HG03139 (cell line): ENCODE measurements around the gene GATAD2A.
"Not testable (repeated sequence)": the region's sequence is repeated elsewhere in the genome, so short reads cannot be mapped to it uniquely, and the experiment has no call there.

Experiments used
- ATAC-seq: cut with Tn5 transposase; IDR thresholded peaks from one replicate; pipeline ENCODE4 v1.9.1; 2021; ENCODE audit not compliant: unreplicated experiment

GATAD2A gene

GRCh38 chr19:19388568-19389555 is 16.6 kb upstream of the GATAD2A start:
- ATAC-seq = no peak

- not testable (repeated sequence) for ATAC-seq
Observed at GRCh38 chr19:19389683-19390082, 15.8 kb upstream of the GATAD2A start.

- not testable (repeated sequence) for ATAC-seq
Observed at GRCh38 chr19:19394333-19394732, 11.1 kb upstream of the GATAD2A start.

- ATAC-seq = no peak
Observed at GRCh38 chr19:19399733-19400433, 5.6 kb upstream of the GATAD2A start.

GRCh38 chr19:19402656-19403372 is 2.7 kb upstream of the GATAD2A start:
- no peak for ATAC-seq

GRCh38 chr19:19403373-19403901 is 2.0 kb upstream of the GATAD2A start:
- ATAC-seq = no peak

GRCh38 chr19:19405971-19406877 is 749 bp downstream of the GATAD2A start:
- ATAC-seq = no peak

GRCh38 chr19:19406878-19407632 is 1.6 kb downstream of the GATAD2A start:
- no peak for ATAC-seq

- ATAC-seq = no peak
Observed at GRCh38 chr19:19407633-19407930, 2.1 kb downstream of the GATAD2A start.

GRCh38 chr19:19409205-19409604 is 3.7 kb downstream of the GATAD2A start:
- ATAC-seq = no peak

GRCh38 chr19:19409631-19410030 is 4.2 kb downstream of the GATAD2A start:
- no peak for ATAC-seq

- ATAC-seq = no peak
Observed at GRCh38 chr19:19410553-19411550, 5.4 kb downstream of the GATAD2A start.

- no peak for ATAC-seq
Observed at GRCh38 chr19:19416280-19416679, 10.8 kb downstream of the GATAD2A start.

- ATAC-seq = no peak
Observed at GRCh38 chr19:19417046-19417445, 11.6 kb downstream of the GATAD2A start.

- ATAC-seq = no peak
Observed at GRCh38 chr19:19417628-19418245, 12.3 kb downstream of the GATAD2A start.

- no peak for ATAC-seq
Observed at GRCh38 chr19:19418555-19419260, 13.2 kb downstream of the GATAD2A start.

- ATAC-seq = no peak
Observed at GRCh38 chr19:19420570-19421298, 15.3 kb downstream of the GATAD2A start.
